Fibroblast of skin of right biceps (primary cell): ENCODE data around the gene CERS3.

Experiments used
- DNase-seq: peaks from one replicate; pipeline ENCODE4 v3.0.0-alpha.2; 2013

The CERS3 gene

DNA sequence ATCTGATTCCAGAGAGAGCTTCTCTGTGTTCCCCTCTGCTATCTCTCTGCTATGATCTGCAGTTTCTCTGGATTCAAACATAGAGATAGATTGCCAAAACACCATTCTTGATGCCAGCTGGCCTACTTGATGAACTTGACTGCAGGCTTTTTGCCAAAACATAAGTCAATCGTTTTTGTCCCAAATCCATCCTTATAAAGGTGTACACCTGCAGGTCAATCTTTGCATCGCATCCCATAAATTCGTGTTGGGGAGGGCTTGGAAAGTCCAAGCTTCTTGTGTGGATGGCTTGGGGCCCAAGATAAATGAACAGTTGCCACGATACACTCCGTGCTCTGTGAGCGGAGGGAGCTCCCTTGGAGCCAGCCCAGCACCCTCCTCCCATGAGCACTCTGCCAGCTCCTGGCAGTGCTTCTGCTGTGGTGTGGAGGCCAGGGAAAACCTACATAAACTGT lies 2.7 kb downstream of the CERS3 start:
- DNase-seq = no peak

DNA sequence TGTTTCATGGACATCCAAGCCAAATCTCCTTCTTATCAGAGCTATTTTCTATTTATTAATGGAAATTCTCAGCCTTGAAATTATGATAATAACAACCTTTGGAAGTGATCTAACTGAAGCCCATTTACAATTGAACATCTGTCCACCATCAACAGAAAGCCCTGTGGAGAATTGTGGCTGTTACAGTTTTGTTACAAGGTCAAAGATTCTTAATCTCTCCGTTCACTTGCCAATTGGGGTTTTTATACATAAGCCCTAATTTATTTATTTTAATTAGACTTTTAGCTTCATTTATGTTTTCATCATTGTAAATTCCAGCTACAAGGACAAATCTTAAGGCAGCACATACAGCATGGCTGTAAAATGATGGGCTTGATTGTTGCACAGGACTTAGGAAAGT lies 3.3 kb downstream of the CERS3 start:
- DNase-seq = no peak

DNA sequence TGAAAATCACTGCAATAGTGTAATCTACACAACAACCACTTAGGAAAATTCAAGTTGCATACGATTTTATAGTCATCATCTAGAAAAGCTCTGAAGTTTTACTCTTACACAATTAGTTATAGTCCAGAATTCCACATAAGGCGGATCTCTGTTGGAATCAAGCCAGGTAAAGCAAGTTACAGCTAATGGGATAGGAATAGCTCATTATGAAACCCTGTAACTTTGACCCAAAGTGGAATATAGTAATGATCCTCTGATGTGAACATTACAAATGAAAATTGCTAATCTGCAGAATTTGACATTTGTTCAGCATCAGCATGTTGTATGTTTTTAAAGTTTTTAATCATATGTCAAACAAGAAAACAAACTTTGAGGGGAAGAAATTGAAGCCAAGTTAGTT lies 4.4 kb downstream of the CERS3 start:
- DNase-seq = no peak

DNA sequence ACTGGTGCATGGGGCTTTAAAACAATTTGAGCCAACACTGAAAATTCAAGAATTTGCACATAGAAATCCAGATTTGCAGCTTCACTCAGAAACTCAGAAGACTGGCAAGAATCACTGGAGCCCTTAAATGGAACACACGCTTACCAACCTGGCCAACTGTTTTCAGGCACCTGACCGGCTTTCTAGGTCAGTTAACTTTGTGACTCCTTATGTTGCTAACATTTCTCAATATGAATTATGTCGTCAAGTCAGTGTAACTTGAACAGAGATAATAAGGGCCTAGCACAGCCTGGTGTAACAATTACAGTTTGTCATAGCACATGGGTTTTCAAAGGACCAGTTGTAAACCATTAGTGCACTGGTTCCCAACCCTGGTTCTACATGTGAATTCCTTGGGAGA lies 6.8 kb downstream of the CERS3 start:
- DNase-seq = no peak

DNA sequence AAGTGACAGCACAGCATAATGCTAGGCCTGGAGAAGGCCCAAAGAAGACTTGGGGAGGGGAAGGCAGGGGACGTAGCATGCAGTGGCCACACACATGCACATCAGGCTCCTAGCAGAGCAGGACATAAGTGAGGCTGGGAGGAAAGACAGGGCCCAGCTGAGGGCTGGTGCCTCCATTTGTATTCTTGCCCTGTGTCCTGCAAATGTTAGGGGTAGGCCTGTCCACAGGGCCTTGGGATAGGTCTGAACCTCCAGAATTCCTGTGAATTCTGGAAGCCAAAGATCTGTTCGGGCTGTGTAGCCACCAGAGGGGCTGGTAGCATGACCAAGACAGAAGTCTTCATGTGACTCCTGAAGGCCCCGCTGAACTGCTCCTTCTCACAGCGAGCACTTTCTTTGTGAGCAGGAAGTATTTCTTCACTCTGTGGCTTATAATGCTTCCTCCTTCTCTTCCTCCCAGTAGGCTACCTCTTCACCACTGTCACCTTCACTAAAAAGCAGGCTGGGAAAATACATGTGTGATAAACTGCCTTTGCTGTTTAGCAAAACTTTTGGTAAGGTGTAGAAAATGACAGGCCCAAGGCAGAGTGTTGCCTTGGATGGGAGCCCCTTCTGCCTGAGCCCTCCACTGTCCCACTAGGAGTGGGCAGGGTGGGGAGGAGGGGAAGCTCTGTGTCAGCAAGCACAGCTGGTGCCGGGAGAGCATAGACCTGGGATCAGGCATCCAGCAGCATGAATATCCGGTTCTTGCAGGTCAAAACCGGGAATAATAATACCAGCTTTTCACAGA lies 8.4 kb downstream of the CERS3 start:
- no peak for DNase-seq

DNA sequence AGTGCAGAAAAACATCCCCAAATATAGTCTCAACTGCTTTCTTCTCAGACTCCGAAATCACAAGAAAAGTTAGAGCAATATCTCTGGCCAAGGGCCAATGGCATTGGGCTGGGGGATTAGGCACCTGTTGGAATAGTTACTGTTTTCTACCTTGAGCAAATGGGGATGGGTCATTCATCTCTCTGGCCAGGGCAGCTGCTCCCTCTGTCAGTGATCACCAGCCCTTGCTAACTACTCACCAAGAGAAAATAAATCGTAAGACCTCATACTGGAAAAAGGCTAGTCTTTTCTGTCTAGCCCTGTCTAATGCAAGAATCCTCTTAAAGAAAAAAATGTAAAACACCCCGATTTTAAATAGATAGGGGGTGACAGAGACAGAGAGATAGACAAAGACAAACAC lies 10.9 kb downstream of the CERS3 start:
- no peak for DNase-seq

DNA sequence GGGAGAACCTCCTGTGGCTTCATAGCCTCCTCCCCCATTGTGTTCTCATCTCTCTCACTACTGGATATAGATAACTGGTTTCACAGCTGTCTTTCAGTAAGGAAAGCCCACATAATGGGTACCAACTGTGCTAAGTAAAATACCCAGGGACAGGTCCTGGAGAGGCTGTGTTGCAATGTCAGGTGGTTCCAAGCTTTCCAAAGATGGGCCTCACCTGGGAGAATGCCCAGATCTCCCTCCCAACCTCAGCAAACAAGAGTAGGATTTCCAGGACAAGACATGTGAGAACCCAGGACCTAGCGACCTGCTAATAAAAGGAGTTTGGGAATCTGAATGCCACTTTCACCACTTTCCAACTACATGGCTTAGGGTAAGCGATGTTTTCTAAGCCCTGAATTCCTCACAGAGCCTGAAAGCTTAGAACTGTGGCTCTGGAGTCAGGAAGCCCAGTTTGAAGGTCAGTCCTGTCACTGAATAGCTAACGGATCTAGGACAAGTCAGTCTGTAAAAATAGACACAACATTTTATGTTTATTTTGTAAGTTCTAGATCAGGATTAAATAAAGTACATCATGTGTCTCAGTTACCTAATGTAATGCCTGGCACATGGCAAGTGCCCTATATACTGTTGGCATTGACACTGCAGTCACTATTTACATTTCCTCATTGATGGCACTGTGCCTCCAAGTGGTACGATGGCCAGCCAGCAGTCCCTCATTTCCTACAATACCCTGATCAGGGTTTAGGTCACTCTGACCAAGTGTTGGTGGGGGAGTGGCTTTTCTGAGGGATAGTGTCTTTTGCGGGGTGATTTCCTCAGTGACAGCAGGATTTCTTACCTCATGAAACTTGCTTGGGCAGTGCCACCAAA lies 11.9 kb downstream of the CERS3 start:
- no peak for DNase-seq

DNA sequence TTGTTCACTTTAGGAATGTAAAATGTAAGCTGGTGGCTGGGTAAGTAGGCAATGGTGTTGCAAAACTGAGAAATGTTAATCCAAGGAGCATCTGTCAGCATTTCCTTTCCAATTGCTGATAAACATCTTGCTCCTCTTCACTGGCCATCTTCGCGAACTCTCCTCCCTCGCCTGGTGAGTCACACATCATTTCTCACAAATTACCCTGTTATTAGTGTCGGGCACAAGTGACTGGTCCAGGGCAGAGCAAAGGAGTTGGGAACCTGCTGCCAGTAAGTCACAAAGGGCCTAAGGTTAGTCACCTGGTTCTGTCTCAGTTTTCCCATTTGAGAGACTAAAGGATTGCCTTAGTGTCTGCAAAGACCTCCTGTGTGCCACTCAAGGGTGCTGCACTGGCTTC lies 13.0 kb downstream of the CERS3 start:
- DNase-seq = no peak

DNA sequence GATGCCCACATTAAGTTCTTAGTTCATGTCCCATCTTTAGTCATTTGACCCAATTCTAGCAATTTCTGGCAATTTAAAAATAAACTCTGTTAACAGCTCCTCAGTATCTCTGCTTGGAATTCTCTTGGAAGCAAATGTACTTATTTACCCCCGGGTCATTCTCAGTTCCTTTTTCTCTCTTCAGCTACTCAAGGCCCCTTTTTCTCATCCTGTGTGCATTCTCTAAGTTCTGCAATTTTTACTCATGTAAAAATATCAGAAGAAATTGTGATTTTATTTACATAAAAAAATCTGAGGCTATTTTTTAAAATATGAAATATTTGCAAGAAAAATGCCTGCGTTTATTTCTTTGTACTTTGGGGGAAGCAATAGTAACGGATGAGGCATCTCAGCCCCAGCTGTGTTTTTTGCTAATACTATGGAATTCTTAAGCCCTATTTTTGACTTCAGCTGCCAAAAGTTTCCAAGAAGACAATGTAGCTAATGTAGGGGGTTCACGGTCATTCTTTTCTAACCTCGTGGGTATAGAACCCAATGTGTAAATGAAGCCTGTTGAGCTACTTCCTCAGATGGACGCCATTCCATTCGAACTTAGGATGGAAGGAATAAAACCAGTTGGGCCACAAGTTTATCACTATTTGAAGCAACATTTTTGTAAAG lies 20.0 kb downstream of the CERS3 start:
- no peak for DNase-seq

DNA sequence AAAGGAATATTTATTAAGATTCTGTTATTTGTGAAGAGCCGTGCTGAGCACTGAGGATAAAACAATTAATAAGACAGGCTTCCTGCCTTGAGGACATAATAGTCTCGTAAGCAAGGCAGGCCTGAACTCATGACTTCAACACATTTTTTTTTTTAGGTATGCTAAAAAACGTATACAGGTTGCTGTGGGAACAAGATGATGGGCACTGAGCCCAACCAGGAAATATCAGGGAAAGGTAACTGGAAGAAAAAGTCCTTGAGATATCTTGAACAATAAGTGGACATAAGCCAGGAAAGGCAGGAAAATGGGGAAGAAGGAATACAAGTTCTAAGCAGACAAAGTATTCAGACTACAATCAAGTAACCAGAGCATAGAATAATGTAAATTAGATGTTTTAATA lies 26.1 kb downstream of the CERS3 start:
- DNase-seq = no peak

DNA sequence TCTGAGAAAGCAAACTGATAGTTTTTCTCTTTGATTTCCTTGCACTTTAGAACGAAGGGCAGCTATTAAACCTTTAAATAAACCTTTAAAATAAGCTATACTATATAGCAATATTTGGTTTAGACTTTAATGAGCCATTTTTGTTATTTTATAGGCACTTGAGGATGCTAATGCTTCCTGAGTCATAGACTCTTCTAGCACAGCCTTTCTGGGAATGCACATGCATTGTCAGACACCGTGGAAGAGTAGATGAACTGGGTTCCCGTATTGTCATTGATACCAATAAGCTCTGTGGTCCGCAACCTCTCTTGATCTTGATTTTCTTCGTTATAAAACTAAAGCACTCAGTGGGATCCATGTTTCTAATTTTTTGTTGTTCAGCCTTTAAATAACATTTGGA lies 27.6 kb downstream of the CERS3 start:
- no peak for DNase-seq

DNA sequence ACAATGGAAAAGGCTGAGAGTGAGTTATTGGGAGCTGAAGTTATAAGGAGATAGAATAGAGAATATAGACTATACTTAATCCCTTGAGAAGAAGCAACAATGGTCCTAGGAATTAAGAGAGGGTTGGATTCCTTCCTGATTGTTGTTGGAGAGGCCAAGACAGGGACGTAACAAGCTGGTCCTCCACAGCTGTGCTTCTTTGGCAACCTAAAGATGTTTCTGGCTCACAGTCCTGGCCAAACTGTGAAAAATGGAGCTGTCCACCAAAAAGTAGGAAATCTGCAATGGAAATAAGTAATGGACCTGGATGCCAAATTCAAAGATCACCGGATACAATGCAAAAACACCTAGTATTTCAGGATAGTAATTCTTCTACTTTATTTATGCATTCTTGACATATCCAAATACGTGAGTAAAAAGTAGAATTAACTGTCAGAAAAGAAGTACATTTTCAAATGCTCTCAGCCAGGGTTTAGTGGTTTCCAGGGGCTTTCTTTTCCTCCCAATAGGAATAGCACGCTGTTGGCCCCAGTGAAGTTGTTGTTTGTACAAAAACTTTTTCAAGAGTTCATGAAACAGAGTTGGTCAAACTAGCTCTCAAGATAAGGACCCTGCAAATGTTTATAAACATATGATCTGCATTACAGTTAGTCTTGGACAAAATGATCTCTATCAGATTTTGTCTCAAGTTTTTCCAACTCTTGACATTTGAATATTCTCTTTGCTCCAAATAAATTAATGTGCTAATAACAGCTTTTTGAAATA lies 28.3 kb downstream of the CERS3 start:
- no peak for DNase-seq

DNA sequence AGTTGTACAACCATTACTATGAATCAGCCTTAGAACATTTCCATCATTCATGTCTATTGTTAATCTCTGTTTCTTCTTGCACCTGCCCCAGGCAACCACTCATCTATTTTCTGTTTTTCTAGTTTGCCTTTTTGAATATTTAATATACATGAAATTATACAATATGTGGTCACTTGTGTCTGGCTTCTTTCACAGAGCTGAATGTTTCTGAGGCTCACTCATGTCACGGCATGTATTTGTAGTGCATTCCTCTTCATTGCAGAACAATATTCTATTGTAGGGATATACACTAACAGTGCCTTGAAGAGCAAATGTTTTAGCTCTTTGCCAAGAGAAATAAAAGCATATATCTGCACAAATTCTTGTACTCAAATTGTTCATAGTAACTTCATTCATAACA lies 32.9 kb downstream of the CERS3 start:
- DNase-seq = no peak

DNA sequence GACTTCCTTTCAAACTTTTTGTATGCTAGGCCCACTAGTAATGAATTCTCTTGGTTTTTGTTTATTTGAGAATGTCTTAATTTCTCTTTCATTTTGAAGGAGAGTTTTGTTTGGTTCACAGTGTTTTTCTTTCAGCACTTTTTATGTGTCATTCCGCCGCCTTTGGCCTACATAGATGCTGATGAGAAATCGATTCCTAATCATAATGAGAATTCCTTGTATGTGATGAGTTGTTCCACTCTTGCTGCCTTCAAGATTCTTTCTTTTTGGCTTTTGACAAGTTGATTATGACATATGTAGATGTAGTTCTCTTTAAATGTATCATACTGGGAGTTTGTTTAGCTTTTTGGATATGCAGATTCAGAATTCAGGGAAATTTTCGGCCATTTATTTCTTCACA lies 35.5 kb downstream of the CERS3 start:
- no peak for DNase-seq

DNA sequence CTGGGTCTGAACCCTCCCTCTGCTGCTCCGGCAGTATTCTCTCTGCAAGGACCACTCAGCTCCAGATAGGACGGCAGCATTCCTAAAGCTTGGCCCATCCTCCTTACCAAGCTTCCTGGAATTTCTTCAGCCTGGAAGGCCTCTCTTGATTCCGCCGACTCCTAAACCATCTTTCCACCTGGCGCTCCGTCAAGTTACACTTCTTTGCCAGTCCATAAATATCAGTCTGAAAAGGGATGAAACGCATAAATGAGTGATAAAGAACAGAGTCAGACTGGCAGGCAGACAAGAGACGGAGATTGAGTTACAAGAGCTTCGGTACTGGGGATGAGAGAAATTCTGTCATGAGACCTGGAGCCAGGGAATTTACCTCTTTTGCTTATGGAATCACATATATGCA lies 44.3 kb downstream of the CERS3 start:
- DNase-seq = no peak

DNA sequence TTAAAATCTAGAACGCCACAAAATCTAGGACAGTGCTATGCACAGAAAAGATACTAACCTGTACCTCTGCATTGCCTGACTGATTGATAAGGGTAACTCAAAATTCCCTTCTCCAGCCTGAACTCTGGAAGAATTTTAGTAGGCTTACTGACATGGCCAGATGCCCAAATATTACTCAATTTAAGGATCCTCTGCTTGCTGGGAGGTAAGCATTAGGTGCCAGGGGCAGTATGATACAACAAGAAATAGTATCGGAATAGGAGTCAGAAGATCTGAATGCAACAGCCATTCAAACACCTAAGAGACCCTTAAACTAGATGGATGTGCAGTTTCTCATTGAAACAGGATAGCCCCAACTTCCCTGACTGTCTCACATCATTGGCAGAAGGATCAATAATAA lies 45.4 kb downstream of the CERS3 start:
- no peak for DNase-seq

DNA sequence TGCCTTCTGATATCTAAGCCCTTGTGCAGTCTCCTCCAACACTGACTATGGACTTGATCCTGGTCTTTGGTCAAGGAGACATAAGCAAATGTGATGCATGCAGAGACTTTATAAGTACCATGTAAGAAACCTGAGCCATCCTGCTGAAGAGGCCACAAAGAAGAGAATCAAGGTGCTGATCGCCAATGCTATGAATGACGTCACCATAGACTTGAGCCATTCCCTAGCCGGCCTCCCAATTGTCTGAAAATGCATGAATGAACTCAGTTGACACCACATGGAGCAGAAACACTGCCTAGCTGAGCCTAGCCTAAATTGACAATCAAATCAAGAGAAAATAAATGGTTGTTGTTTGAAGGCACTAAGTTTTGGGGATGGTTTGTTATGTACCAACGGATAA lies 51.9 kb downstream of the CERS3 start:
- no peak for DNase-seq

DNA sequence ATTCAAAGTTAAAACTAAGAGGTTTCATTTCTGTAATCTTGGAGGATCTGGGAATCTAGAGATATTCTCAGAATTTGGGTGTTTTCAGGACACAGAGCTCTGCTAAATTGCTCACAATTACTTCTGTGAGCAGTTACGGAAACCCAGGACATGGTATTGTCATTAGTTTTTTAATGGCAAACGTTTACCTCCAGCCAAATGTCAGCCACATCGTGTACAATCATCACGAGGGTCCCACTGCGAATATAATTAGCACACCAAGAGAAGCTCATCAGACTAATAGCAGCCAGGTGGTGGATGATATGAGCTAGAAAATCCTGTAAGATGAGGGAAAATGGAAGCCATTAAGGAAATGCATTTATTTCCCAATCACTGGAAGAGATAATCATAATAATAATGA lies 56.0 kb downstream of the CERS3 start:
- DNase-seq = no peak

DNA sequence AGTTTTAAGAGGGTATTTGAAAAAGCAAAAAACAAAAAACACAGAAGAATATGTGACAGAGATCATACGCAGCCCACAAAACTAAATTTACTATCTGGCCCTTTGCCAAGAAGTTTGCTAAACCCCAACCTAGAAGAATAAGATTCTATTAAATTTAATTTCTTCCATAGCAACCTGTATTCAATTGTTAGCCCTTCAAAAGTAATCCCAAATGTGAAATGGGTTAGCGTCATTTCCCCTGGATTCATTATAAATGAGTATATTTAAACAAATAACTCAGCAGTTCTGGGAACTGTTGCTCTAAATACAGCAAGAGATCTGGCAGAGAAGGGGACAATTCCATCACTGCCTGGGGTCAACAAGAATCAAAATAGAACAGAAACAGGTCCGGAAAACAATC lies 56.8 kb downstream of the CERS3 start:
- no peak for DNase-seq

DNA sequence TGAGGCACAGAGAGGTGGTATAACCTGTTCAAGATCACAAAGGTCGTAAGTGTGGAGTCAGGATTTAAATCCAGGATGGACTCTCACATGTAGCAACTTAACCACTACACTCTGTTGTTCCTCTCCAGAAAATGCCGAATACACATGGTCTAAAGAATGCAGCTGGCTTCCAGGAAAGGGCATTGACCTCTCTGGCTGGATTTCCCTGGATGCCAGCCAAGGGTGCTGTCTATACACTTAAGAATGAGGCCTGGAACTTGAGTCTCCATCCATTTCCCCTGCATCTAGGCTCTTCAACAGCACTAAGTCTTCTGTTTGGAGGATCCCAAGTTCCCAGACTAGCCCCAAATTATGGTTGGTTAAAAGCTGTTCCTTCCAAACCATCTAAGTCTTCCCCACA lies 60.5 kb downstream of the CERS3 start:
- DNase-seq = peak; percentile 9

DNA sequence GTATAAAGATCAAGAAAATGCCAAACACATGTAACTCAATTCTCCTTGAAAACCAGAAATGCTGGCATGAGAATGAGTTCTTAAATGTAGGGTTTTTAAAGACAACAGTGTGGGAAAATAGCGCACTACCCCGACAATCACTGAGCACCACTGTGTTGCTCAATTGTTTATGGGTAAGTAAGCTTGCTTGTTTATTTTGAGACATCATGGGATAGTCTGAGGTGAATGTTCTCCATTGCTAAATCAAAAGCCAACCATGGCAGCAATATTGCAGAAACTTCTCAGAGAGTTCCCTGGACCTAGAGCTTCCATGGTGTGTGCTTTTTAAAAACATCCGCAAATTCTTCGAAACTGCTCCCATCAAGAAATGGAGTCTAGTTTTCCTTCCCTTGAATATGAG lies 62.7 kb downstream of the CERS3 start:
- DNase-seq = no peak

DNA sequence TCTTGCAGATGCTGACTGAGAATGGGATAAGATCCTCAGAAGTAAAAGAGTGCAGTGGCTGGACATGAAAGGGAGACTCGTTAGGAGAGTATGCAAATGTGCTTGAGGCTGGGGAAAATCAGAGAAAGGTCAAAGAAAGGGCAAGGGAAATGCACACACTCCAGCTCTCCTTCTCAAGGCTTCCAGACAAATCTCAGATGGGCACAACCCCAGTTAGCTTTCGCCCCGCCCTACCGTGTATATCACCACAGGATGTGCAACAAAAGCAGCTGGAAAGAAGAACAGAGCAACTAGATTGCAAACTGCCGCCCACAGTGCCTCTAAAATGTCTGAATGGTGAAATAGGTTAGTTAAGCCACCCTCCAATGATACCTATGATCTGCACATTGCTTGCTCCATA lies 63.9 kb downstream of the CERS3 start:
- no peak for DNase-seq

DNA sequence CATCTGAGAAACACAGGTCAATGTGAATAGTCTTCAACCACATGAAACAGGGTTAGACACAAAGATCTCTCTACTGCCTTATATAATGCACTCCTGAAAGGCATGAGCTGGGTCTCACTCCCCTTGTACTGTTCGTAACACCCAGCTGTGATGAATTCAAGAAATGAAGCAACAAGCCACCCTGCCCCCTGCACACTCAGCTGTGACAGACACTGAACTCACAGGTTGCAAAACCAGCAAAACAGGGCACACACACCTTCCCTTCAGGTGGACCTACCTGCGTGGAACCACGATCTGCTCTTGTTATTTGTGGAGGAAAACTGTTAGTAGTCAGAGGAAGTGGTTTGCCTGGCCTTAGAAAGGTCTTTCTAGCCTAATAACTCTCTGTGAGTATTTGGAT lies 64.5 kb downstream of the CERS3 start:
- no peak for DNase-seq
